Fibroblast of mammary gland (primary cell): ENCODE results near the gene HLA-DOA.
A peak's percentile ranks its signal among the peaks of the same experiment; 100 is the strongest.

Experiments used
- DNase-seq: peaks from one replicate; pipeline ENCODE4 v3.0.0-alpha.2; 2010; ENCODE audit warnings: low read depth
- H3K4me3 ChIP-seq: 2 replicates; pipeline ENCODE4 v1.5.1; 2011; ENCODE audit warnings: low read depth, mild to moderate bottlenecking, low read length, moderate library complexity; ENCODE audit not compliant: control insufficient read depth
- CTCF ChIP-seq: conservative IDR thresholded peaks from 2 replicates; pipeline ENCODE4 v1.5.1; 2011; ENCODE audit warnings: low read depth, low read length, inconsistent platforms; ENCODE audit not compliant: control insufficient read depth, insufficient read depth

Gene HLA-DOA

GRCh38 chr6:32974541-32975308 is 34.7 kb downstream of the HLA-DOA start:
- TF ChIP-seq CTCF = no peak
- peak overlapping the region; percentile 68 for H3K4me3 ChIP-seq
- no peak for DNase-seq

GRCh38 chr6:32974016-32974333 is 35.4 kb downstream of the HLA-DOA start:
- peak overlapping the region; percentile 68 for H3K4me3 ChIP-seq
- no peak for TF ChIP-seq CTCF
- DNase-seq = peak; percentile 62

- no peak for TF ChIP-seq CTCF
- no peak for DNase-seq
- peak overlapping the region; percentile 68 for H3K4me3 ChIP-seq
Measured at GRCh38 chr6:32973144-32974015, 36.0 kb downstream of the HLA-DOA start.

GRCh38 chr6:32972353-32973143 is 36.8 kb downstream of the HLA-DOA start:
- no peak for DNase-seq
- TF ChIP-seq CTCF = no peak
- H3K4me3 ChIP-seq = peak overlapping the region; percentile 68

GRCh38 chr6:32971581-32972352 is 37.6 kb downstream of the HLA-DOA start:
- peak; percentile 100 for DNase-seq
- H3K4me3 ChIP-seq = peak overlapping the region; percentile 98
- TF ChIP-seq CTCF = no peak

- H3K4me3 ChIP-seq = peak overlapping the region; percentile 98
- DNase-seq = no peak
- TF ChIP-seq CTCF = no peak
Measured at GRCh38 chr6:32971242-32971580, 38.2 kb downstream of the HLA-DOA start.
